Neural cell (in vitro differentiated cells): ENCODE measurements around the gene UBE2V1. TPM values are rescaled to one million over a fixed set of nuclear protein-coding genes. Genes with fewer than 3 reads are reported as not detected.

Source experiments
- H2AFZ ChIP-seq: fragments of 200-600, 300-800 bp; sonication (generic), shearing (Covaris generic); 2 replicates; pipeline ENCODE4 v1.6.0; 2014; ENCODE audit warnings: low read depth, mild to moderate bottlenecking, antibody characterized with exemption, low read length, moderate library complexity
- H3F3A ChIP-seq: fragments of 200-600 bp; shearing (Covaris generic); 2 replicates; pipeline ENCODE4 v1.6.1; 2016; ENCODE audit warnings: mild to moderate bottlenecking, moderate library complexity, mixed read lengths, antibody characterized with exemption, low read length; ENCODE audit not compliant: insufficient read depth, poor library complexity, severe bottlenecking
- H3K27ac ChIP-seq: fragments of 200-600, 300-800 bp; sonication (generic), shearing (Covaris generic); 2 replicates; pipeline ENCODE4 v1.5.1; 2014; ENCODE audit warnings: mild to moderate bottlenecking, low read length, moderate library complexity
- H3K27me3 ChIP-seq: fragments of 300-800, 200-600 bp; sonication (generic), shearing (Covaris generic); 2 replicates; pipeline ENCODE4 v1.6.0; 2014; ENCODE audit warnings: mild to moderate bottlenecking, low read depth, low read length, moderate library complexity; ENCODE audit not compliant: insufficient read depth
- H3K36me3 ChIP-seq: fragments of 300-800, 200-600 bp; sonication (generic), shearing (Covaris generic); 2 replicates; pipeline ENCODE4 v1.5.1; 2014; ENCODE audit warnings: mild to moderate bottlenecking, antibody characterized with exemption, low read length, moderate library complexity; ENCODE audit not compliant: insufficient read depth
- H3K4me2 ChIP-seq: fragments of 300-800, 200-600 bp; sonication (generic), shearing (Covaris generic); 2 replicates; pipeline ENCODE4 v1.6.0; 2014; ENCODE audit warnings: mild to moderate bottlenecking, low read length
- H3K4me3 ChIP-seq: fragments of 300-800, 200-600 bp; sonication (generic), shearing (Covaris generic); 2 replicates; pipeline ENCODE4 v1.5.1; 2014; ENCODE audit warnings: mild to moderate bottlenecking, low read length, moderate library complexity
- H3K79me2 ChIP-seq: fragments of 200-600 bp; shearing (Covaris generic); replicated peaks from 2 replicates; pipeline ENCODE4 v1.6.0; 2014; ENCODE audit warnings: mild to moderate bottlenecking, low read length, moderate library complexity; ENCODE audit not compliant: insufficient read depth
- H3K9ac ChIP-seq: fragments of 300-800, 200-600 bp; sonication (generic), shearing (Covaris generic); 2 replicates; pipeline ENCODE4 v1.6.1; 2016; ENCODE audit warnings: mild to moderate bottlenecking, low read length, mixed read lengths
- H3K9me2 ChIP-seq: fragments of 200-600 bp; shearing (Covaris generic); 2 replicates; pipeline ENCODE4 v1.6.1; 2016; ENCODE audit warnings: mild to moderate bottlenecking, low read length, mixed read lengths; ENCODE audit not compliant: insufficient read depth
- H3K9me3 ChIP-seq: fragments of 200-600, 300-800 bp; sonication (generic), shearing (Covaris generic); 2 replicates; pipeline ENCODE4 v1.6.1; 2016; ENCODE audit warnings: mild to moderate bottlenecking, mixed run types, low read length, moderate library complexity, mixed read lengths
- H4K20me1 ChIP-seq: fragments of 200-600 bp; shearing (Covaris generic); 2 replicates; pipeline ENCODE4 v1.6.1; 2016; ENCODE audit warnings: mild to moderate bottlenecking, mixed run types; ENCODE audit not compliant: insufficient read depth
- CTCF ChIP-seq: fragments of 450-650 bp; IDR thresholded peaks from 2 replicates; pipeline ENCODE4 v1.5.1; 2014; ENCODE audit warnings: antibody characterized with exemption, mild to moderate bottlenecking, moderate library complexity; ENCODE audit not compliant: poor library complexity, severe bottlenecking
- EP300 ChIP-seq: fragments of 450-650 bp; conservative IDR thresholded peaks from 2 replicates; pipeline ENCODE4 v1.6.1; 2014; ENCODE audit warnings: antibody characterized with exemption, mild to moderate bottlenecking, moderate library complexity; ENCODE audit not compliant: poor library complexity, severe bottlenecking
- EZH2 ChIP-seq: fragments of 200-600, 300-800 bp; shearing (Covaris generic), sonication (generic); IDR thresholded peaks from 2 replicates; pipeline ENCODE4 v1.6.1; 2014; ENCODE audit warnings: antibody characterized with exemption, low read length, borderline replicate concordance, mild to moderate bottlenecking; ENCODE audit not compliant: insufficient read depth, poor library complexity, severe bottlenecking
- MXI1 ChIP-seq: fragments of 450-650 bp; conservative IDR thresholded peaks from 2 replicates; pipeline ENCODE4 v1.6.1; 2014; ENCODE audit warnings: antibody characterized with exemption, mild to moderate bottlenecking; ENCODE audit not compliant: poor library complexity, severe bottlenecking
- POLR2AphosphoS5 ChIP-seq: IDR thresholded peaks from 2 replicates; pipeline ENCODE4 v1.6.1; 2012
- RAD21 ChIP-seq: fragments of 450-650 bp; conservative IDR thresholded peaks from 2 replicates; pipeline ENCODE4 v1.6.1; 2014; ENCODE audit warnings: antibody characterized with exemption, mild to moderate bottlenecking, moderate library complexity
- REST ChIP-seq: IDR thresholded peaks from 2 replicates; pipeline ENCODE4 v1.6.1; 2012; ENCODE audit warnings: borderline replicate concordance
- SMC3 ChIP-seq: fragments of 450-650 bp; conservative IDR thresholded peaks from 2 replicates; pipeline ENCODE4 v1.6.1; 2014; ENCODE audit warnings: antibody characterized with exemption, mild to moderate bottlenecking, moderate library complexity; ENCODE audit not compliant: poor library complexity
- TAF1 ChIP-seq: IDR thresholded peaks from 2 replicates; pipeline ENCODE4 v1.6.1; 2012; ENCODE audit warnings: low read depth
- polyA plus RNA-seq: library from polyadenylated mRNA; depleted of rRNA; stranded (reverse); fragments of >200 nt; gene quantifications from 2 replicates; pipeline ENCODE4 v1.2.3, GENCODE V29; 2014

Gene UBE2V1
- polyA plus RNA-seq, 1 donor from 2014 or later: 34.4 TPM

GRCh38 chr20:50092436-50092835 is 20.5 kb downstream of the UBE2V1 start:
- no peaks in the 10 kb centered on the region for H3K9me2 ChIP-seq
- no peaks in the 10 kb centered on the region for H3F3A ChIP-seq
- no peak overlapping the region for H3K27ac ChIP-seq
- H3K27me3 ChIP-seq: no peaks in the 10 kb centered on the region
- no peak overlapping the region for H3K9ac ChIP-seq
- peaks cover 9% of the 10 kb centered on the region for H3K36me3 ChIP-seq
- H3K79me2 ChIP-seq: peaks cover 3% of the 10 kb centered on the region
- no peak overlapping the region for H2AFZ ChIP-seq
- H3K4me2 ChIP-seq: no peak overlapping the region
- no peaks in the 10 kb centered on the region for H4K20me1 ChIP-seq
- H3K9me3 ChIP-seq: no peaks in the 10 kb centered on the region
- no peak for TF ChIP-seq CTCF
- TF ChIP-seq MXI1: no peak
- no peak overlapping the region for H3K4me3 ChIP-seq

- Histone ChIP-seq H3K79me2 (no peaks in the 10 kb centered on the region), H2AFZ (no peak overlapping the region), H3K27me3 (no peaks in the 10 kb centered on the region), H3K9ac (no peak overlapping the region), H3K9me2 (no peaks in the 10 kb centered on the region), H4K20me1 (no peaks in the 10 kb centered on the region), H3K9me3 (no peaks in the 10 kb centered on the region), H3K36me3 (no peaks in the 10 kb centered on the region), H3K4me3 (no peak overlapping the region), H3K27ac (no peak overlapping the region), H3F3A (no peaks in the 10 kb centered on the region), H3K4me2 (no peak overlapping the region)
- TF ChIP-seq TAF1: no peak
These were observed 23.2 kb downstream of the UBE2V1 start for GRCh38 chr20:50089787-50090177.

- no peaks in the 10 kb centered on the region for H3K36me3 ChIP-seq
- H4K20me1 ChIP-seq: no peaks in the 10 kb centered on the region
- no peak overlapping the region for H3K27ac ChIP-seq
- no peaks in the 10 kb centered on the region for H3K79me2 ChIP-seq
- no peak overlapping the region for H3K4me2 ChIP-seq
- no peak overlapping the region for H2AFZ ChIP-seq
- H3K4me3 ChIP-seq: no peak overlapping the region
- no peaks in the 10 kb centered on the region for H3K27me3 ChIP-seq
- no peaks in the 10 kb centered on the region for H3F3A ChIP-seq
- H3K9me3 ChIP-seq: no peaks in the 10 kb centered on the region
- no peak for TF ChIP-seq EP300
- H3K9me2 ChIP-seq: no peaks in the 10 kb centered on the region
- no peak overlapping the region for H3K9ac ChIP-seq
These were observed 23.7 kb downstream of the UBE2V1 start for GRCh38 chr20:50089140-50089786.

- no peak overlapping the region for H3K4me2 ChIP-seq
- no peak for TF ChIP-seq EZH2
- TF ChIP-seq CTCF: no peak
- TF ChIP-seq POLR2AphosphoS5: no peak
- no peak for TF ChIP-seq SMC3
- no peak for TF ChIP-seq RAD21
- no peak for TF ChIP-seq EP300
- TF ChIP-seq REST: no peak
- TF ChIP-seq TAF1: no peak
- TF ChIP-seq MXI1: no peak
- no peak overlapping the region for H3K9ac ChIP-seq
- no peaks in the 10 kb centered on the region for H3K79me2 ChIP-seq
- no peak overlapping the region for H3K27ac ChIP-seq
- no peak overlapping the region for H2AFZ ChIP-seq
- H3K9me2 ChIP-seq: no peaks in the 10 kb centered on the region
- no peaks in the 10 kb centered on the region for H3F3A ChIP-seq
- no peaks in the 10 kb centered on the region for H3K9me3 ChIP-seq
- H4K20me1 ChIP-seq: no peaks in the 10 kb centered on the region
- H3K36me3 ChIP-seq: no peaks in the 10 kb centered on the region
- H3K27me3 ChIP-seq: no peaks in the 10 kb centered on the region
- H3K4me3 ChIP-seq: no peak overlapping the region
These were observed 24.9 kb downstream of the UBE2V1 start for GRCh38 chr20:50088022-50088421.
